Measurements from ENCODE around the gene GNAI2. TPM values are rescaled to one million over a fixed set of nuclear protein-coding genes. Genes with fewer than 3 reads are reported as not detected.
"Not testable (repeated sequence)": the region's sequence is repeated elsewhere in the genome, so short reads cannot be mapped to it uniquely, and the experiment has no call there.

The GNAI2 gene
- total RNA-seq, 1 donor from 2014 or later, result 118 TPM

GRCh38 chr3:50243543-50243895 lies 7.5 kb downstream of the GNAI2 start:
- H3K4me1 ChIP-seq, result peaks cover 100% of the 10 kb centered on the region
- TF ChIP-seq CTCF (IDR thresholded peaks at IDR 0.05; ENCODE audit: borderline replicate concordance), result no peak
- no peaks in the 10 kb centered on the region for H3K9me3 ChIP-seq (replicated peaks)
- H3K27me3 ChIP-seq (ENCODE audit: low read depth), result no peaks in the 10 kb centered on the region
- DNase-seq, result no peak
- H3K27ac ChIP-seq (replicated peaks), result peak overlapping the region; percentile 99
- peaks cover 4% of the 10 kb centered on the region for H3K36me3 ChIP-seq
- intact Hi-C loops (cut with micrococcal nuclease), result no loop called here
- peak overlapping the region; percentile 91 for H3K4me3 ChIP-seq

DNA sequence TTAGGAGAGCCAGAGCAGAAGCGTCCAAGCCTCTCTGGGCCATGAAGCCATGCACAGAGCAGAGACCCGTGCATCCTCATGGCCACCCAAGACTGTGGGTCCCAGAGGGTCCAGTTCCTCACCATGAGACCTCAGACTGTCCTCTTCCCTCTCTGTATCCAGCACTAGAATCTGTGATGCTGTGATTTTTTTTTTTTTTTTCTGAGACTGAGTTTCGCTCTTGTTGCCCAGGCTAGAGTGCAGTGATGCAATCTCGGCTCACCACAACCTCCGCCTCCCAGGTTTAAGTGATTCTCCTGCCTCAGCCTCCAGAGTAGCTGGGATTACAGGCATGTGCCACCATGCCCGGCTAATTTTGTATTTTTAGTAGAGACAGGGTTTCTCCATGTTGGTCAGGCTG lies 8.8 kb downstream of the GNAI2 start:
- peaks cover 100% of the 10 kb centered on the region for H3K4me1 ChIP-seq
- H3K27me3 ChIP-seq (ENCODE audit: low read depth); H3K9me3 ChIP-seq (replicated peaks); intact Hi-C loops (cut with micrococcal nuclease); H3K36me3 ChIP-seq; DNase-seq: not testable (repeated sequence)
- H3K4me3 ChIP-seq, result peak overlapping the region; percentile 91
- peak overlapping the region; percentile 99 for H3K27ac ChIP-seq (replicated peaks)

DNA sequence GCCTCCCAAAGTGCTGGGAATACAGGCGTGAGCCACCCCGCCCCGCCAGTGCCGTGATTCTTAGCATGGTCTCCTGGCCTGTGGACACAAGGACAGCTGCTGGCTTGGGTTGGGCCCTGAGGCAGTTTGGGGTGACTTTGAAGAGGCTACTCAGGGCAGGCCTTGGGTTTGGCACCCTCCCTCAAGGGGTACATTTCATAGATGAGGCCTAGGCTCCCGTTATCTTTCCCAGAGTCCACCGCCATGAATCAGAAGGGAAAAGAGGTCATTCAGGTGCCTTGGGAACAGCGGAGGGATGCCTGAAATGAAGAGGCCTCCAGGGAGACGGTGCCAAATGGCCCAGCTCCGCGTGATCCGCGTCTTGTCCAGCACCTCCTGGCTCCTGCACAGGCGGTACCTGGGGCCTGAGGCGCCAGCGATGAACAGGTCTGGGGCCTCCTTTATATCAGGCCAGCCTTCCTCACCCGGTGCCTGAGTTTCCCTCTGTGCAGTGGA lies 9.3 kb downstream of the GNAI2 start:
- TF ChIP-seq CTCF (IDR thresholded peaks at IDR 0.05; ENCODE audit: borderline replicate concordance), result no peak
- H3K27me3 ChIP-seq (ENCODE audit: low read depth), result no peaks in the 10 kb centered on the region
- peaks cover 100% of the 10 kb centered on the region for H3K4me1 ChIP-seq
- H3K9me3 ChIP-seq (replicated peaks), result no peaks in the 10 kb centered on the region
- peak overlapping the region; percentile 65 for H3K4me3 ChIP-seq
- intact Hi-C loops (cut with micrococcal nuclease), result no loop called here
- peak overlapping the region; percentile 99 for H3K27ac ChIP-seq (replicated peaks)
- no peak for DNase-seq
- H3K36me3 ChIP-seq, result no peaks in the 10 kb centered on the region

DNA sequence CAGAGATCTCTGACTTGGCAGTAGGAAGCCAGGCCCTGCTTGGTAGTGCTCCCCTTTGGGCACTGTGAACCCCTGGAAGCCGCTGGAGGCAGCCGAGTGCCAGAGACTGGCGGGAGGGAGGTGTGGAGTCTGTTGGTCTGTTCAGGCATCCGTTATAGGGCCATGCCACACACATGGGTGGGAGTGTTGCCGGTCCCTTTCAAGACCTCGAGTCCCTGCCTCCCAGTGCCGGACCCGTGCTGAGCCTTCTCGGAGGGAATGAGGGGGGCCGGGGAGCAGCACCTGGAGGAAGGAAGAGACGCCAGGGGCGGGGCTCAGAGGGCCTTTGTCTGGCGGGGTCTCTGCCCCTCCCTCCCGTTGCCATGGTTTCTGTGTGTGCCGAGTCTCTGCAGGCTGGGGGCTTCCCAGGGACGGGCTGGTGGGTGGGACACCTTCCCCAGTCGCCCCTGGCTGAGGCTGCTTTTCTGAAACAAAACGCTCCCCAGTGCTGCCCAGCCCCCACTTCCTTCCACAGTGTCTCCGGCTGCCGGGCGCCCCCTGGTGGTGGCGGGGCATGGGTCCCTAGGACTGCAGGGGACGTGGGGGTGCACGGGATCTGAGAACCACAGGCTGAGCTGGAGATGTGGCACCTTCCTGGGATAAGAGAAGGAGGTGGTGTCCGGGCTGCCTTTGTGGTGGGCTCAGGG lies 10.0 kb downstream of the GNAI2 start:
- H3K27me3 ChIP-seq (ENCODE audit: low read depth), result no peaks in the 10 kb centered on the region
- intact Hi-C loops (cut with micrococcal nuclease), result no loop called here
- no peaks in the 10 kb centered on the region for H3K36me3 ChIP-seq
- peak; percentile 92 for DNase-seq
- no peaks in the 10 kb centered on the region for H3K9me3 ChIP-seq (replicated peaks)
- H3K4me3 ChIP-seq, result peak overlapping the region; percentile 65
- TF ChIP-seq CTCF (IDR thresholded peaks at IDR 0.05; ENCODE audit: borderline replicate concordance), result peak; percentile 98
- H3K27ac ChIP-seq (replicated peaks), result peak overlapping the region; percentile 99
- H3K4me1 ChIP-seq, result peaks cover 100% of the 10 kb centered on the region

GRCh38 chr3:50246517-50246954 lies 10.5 kb downstream of the GNAI2 start:
- intact Hi-C loops (cut with micrococcal nuclease), result no loop called here
- peak; percentile 0 for TF ChIP-seq CTCF (IDR thresholded peaks at IDR 0.05; ENCODE audit: borderline replicate concordance)
- H3K36me3 ChIP-seq, result no peaks in the 10 kb centered on the region
- no peaks in the 10 kb centered on the region for H3K27me3 ChIP-seq (ENCODE audit: low read depth)
- peak overlapping the region; percentile 65 for H3K4me3 ChIP-seq
- H3K9me3 ChIP-seq (replicated peaks), result no peaks in the 10 kb centered on the region
- H3K27ac ChIP-seq (replicated peaks), result peak overlapping the region; percentile 99
- DNase-seq, result peak; percentile 50
- peaks cover 100% of the 10 kb centered on the region for H3K4me1 ChIP-seq

- intact Hi-C loops (cut with micrococcal nuclease), result no loop called here
- H3K4me1 ChIP-seq, result peaks cover 100% of the 10 kb centered on the region
- no peak for TF ChIP-seq CTCF (IDR thresholded peaks at IDR 0.05; ENCODE audit: borderline replicate concordance)
- peak; percentile 65 for DNase-seq
- H3K27ac ChIP-seq (replicated peaks), result peak overlapping the region; percentile 99
- peak overlapping the region; percentile 29 for H3K4me3 ChIP-seq
- peaks cover 12% of the 10 kb centered on the region for H3K36me3 ChIP-seq
- no peaks in the 10 kb centered on the region for H3K27me3 ChIP-seq (ENCODE audit: low read depth)
- no peaks in the 10 kb centered on the region for H3K9me3 ChIP-seq (replicated peaks)
Observed at GRCh38 chr3:50248387-50248786, 12.4 kb downstream of the GNAI2 start.

Measured in left ventricle myocardium inferior (tissue), 1 donor.